Mesenteric fat pad (tissue), 1 donor: Measurements from ENCODE around the gene GKN2. TPM values are rescaled to one million over a fixed set of nuclear protein-coding genes. Genes with fewer than 3 reads are reported as not detected.

ENCODE experiments used
- total RNA-seq: library from RNA; stranded (reverse); fragmentation: NEBNext Ultra II Directional; extraction: Animal tissue kit (Norgen Biotek cat#: 25700); gene quantifications from one replicate; pipeline ENCODE4 v1.2.1, GENCODE V29; 2021
- donor health status: DM: yes; HTN: yes; CAD: no.

The GKN2 gene
- total RNA-seq, 1 donor from 2014 or later, result not detected

Other genes with a start within 250 kb of the GKN2 start
- gene ARHGAP25, start 218.1 kb downstream of the GKN2 start, total RNA-seq, result 15.6 TPM
- not detected for gene BMP10, start 81.5 kb downstream of the GKN2 start, total RNA-seq
- not detected for gene GKN1, start 21.7 kb upstream of the GKN2 start, total RNA-seq
- 51.9 TPM for gene ANTXR1, start 60.3 kb upstream of the GKN2 start, total RNA-seq